Sigmoid colon (tissue), 7 donors: ENCODE data around the gene GLRA3. TPM values are rescaled to one million over a fixed set of nuclear protein-coding genes. Genes with fewer than 3 reads are reported as not detected.

Source experiments
- DNase-seq: peaks from one replicate; pipeline ENCODE4 v3.0.0-alpha.2; 2019
- H3K27ac ChIP-seq, 4 donors: fragments of 200-600 bp; sonication (generic); one replicate each; pipeline ENCODE4 v1.5.1; 2016 to 2019; ENCODE audit warnings: mild to moderate bottlenecking in 1 of 4
- H3K27me3 ChIP-seq, 3 donors: fragments of 200-600 bp; sonication (generic); one replicate each; pipeline ENCODE4 v1.5.1; 2019; ENCODE audit warnings: mild to moderate bottlenecking in 1 of 3
- H3K36me3 ChIP-seq, 4 donors: fragments of 200-600 bp; sonication (generic); one replicate each; pipeline ENCODE4 v1.5.1; 2016 to 2019
- H3K4me1 ChIP-seq, 4 donors: fragments of 200-600 bp; sonication (generic); one replicate each; pipeline ENCODE4 v1.5.1; 2017 to 2019
- H3K4me3 ChIP-seq, 4 donors: fragments of 200-600 bp; sonication (generic); one replicate each; pipeline ENCODE4 v1.5.1; 2017 to 2019; ENCODE audit warnings: mild to moderate bottlenecking in 2 of 4, moderate library complexity in 1 of 4
- H3K9me3 ChIP-seq, 4 donors: fragments of 200-600 bp in 3 of 4; sonication (generic) in 3 of 4; one replicate each; pipeline versions ENCODE4 v1.5.1 to v1.6.1; 2013 to 2019
- CTCF ChIP-seq, 4 experiments: fragments of 450-650 bp in 3 of 4; fragments of 200-600 bp in 1 of 4; IDR thresholded peaks; one replicate each; pipeline ENCODE4 v1.5.1; 2016 to 2019; ENCODE audit warnings: antibody characterized with exemption in 4 of 4, mild to moderate bottlenecking in 3 of 4, moderate library complexity in 2 of 4
- EP300 ChIP-seq, 4 donors: sonication (generic); formaldehyde crosslinking; IDR thresholded peaks; one replicate each; pipeline ENCODE4 v1.6.1; 2017; ENCODE audit warnings: antibody characterized with exemption in 4 of 4
- POLR2A ChIP-seq, 2 donors: fragments of 450-650 bp; IDR thresholded peaks; one replicate each; pipeline ENCODE4 v1.6.1; 2016; ENCODE audit warnings: antibody characterized with exemption in 2 of 2, mild to moderate bottlenecking in 2 of 2, moderate library complexity in 2 of 2
- POLR2AphosphoS5 ChIP-seq, 4 donors: sonication (generic); formaldehyde crosslinking; IDR thresholded peaks; one replicate each; pipeline ENCODE4 v1.6.1; 2017; ENCODE audit warnings: antibody characterized with exemption in 4 of 4
- WGBS, 2 donors: extraction: QIAGEN DNeasy Blood & Tissue Kit; methylation state at CpG; one replicate each; pipeline ENCODE4 v1.1.7; 2013; 5-methylcytosine and 5-hydroxymethylcytosine counted together
- intact Hi-C: fragments of 100-400 bp; cut with DNase I; formaldehyde crosslinking; loops from one replicate; pipeline ENCODE4 v1.15.1; 2023
- polyA plus RNA-seq, 3 donors: library from polyadenylated mRNA; stranded (reverse); fragments of 200-250 nt; gene quantifications; one replicate each; pipeline ENCODE4 v1.2.3, GENCODE V29; 2013
- total RNA-seq, 4 donors: library from RNA; depleted of rRNA; stranded (reverse); fragments of >200 nt; gene quantifications; one replicate each; pipeline ENCODE4 v1.1.0, GENCODE V29; 2016
- donor health status: healthy with polysubstance abuse.
- donor health status: Bipolar disorder and iron deficiency.
- donor health status: healthy.

The GLRA3 gene
- total and polyA plus RNA-seq, 7 donors: under 0.01 to 0.33 (median 0.04) TPM; not detected in 2

GRCh38 chr4:174646326-174646725 lies 182.7 kb downstream of the GLRA3 start:
- 12 to 26% methylated on average over 1 of the region's 1 CpG for WGBS, 2 donors
- no peak overlapping the region for H3K27ac ChIP-seq
- DNase-seq: no peak
- H3K27me3 ChIP-seq: no peaks in the 10 kb centered on the region
- no peak overlapping the region for H3K4me3 ChIP-seq
- no peaks in the 10 kb centered on the region for H3K4me1 ChIP-seq
- H3K9me3 ChIP-seq: no peaks in the 10 kb centered on the region
- TF ChIP-seq POLR2AphosphoS5 (IDR thresholded peaks at IDR 0.05): no peak
- TF ChIP-seq POLR2A (IDR thresholded peaks at IDR 0.05): no peak
- no peak for TF ChIP-seq CTCF (IDR thresholded peaks at IDR 0.05)
- no peak for TF ChIP-seq EP300 (IDR thresholded peaks at IDR 0.05)
- intact Hi-C loops: no loop called here
- H3K36me3 ChIP-seq: no peaks in the 10 kb centered on the region

GRCh38 chr4:174640146-174640545 lies 188.9 kb downstream of the GLRA3 start:
- no peaks in the 10 kb centered on the region for H3K9me3 ChIP-seq
- intact Hi-C loops: no loop called here
- no peak overlapping the region for H3K4me3 ChIP-seq
- no peak overlapping the region for H3K27ac ChIP-seq
- no peak for DNase-seq
- H3K4me1 ChIP-seq: no peaks in the 10 kb centered on the region
- no peaks in the 10 kb centered on the region for H3K27me3 ChIP-seq
- no peaks in the 10 kb centered on the region for H3K36me3 ChIP-seq
- TF ChIP-seq POLR2AphosphoS5 (IDR thresholded peaks at IDR 0.05): no peak
- no peak for TF ChIP-seq CTCF (IDR thresholded peaks at IDR 0.05)
- no peak for TF ChIP-seq EP300 (IDR thresholded peaks at IDR 0.05)
- TF ChIP-seq POLR2A (IDR thresholded peaks at IDR 0.05): no peak

GRCh38 chr4:174635732-174636131 lies 193.3 kb downstream of the GLRA3 start:
- TF ChIP-seq POLR2AphosphoS5 (IDR thresholded peaks at IDR 0.05) (no peak), CTCF (IDR thresholded peaks at IDR 0.05) (no peak), EP300 (IDR thresholded peaks at IDR 0.05) (no peak), POLR2A (IDR thresholded peaks at IDR 0.05) (no peak)
- Histone ChIP-seq H3K4me3 (no peak overlapping the region), H3K9me3 (no peaks in the 10 kb centered on the region), H3K27me3 (no peaks in the 10 kb centered on the region), H3K27ac (no peak overlapping the region), H3K4me1 (peaks cover 0 to 13% (median 3%) of the 10 kb centered on the region in 4 donors), H3K36me3 (no peaks in the 10 kb centered on the region)
- no peak for DNase-seq
- intact Hi-C loops: no loop called here
- 92 to 95% methylated on average over 1 of the region's 1 CpG for WGBS, 2 donors

DNA sequence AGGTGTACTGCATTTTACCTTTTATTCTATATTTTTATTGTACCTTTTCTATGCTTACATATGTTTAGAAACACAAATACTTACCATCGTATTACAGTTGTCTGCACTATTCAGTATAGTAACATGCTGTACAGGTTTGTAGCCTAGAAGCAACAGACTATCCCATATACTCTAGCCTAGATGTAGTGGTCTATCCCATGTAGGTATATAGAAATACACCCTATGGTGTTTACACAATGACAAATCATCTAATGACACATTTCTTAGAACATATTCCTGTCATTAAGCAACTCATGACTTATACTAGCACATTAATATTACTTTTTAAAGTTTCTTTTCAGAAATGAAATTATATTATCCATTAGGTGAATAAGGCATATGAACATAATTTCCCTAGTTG lies 195.6 kb downstream of the GLRA3 start:
- 86 to 94% methylated on average over 1 of the region's 1 CpG for whole genome bisulfite sequencing, 2 donors
- Histone ChIP-seq H3K27me3 (no peaks in the 10 kb centered on the region), H3K9me3 (no peaks in the 10 kb centered on the region), H3K4me3 (no peak overlapping the region), H3K4me1 (peaks cover 0 to 29% (median 8%) of the 10 kb centered on the region in 4 donors), H3K36me3 (no peaks in the 10 kb centered on the region), H3K27ac (no peak overlapping the region)
- TF ChIP-seq EP300 (IDR thresholded peaks at IDR 0.05) (no peak), POLR2AphosphoS5 (IDR thresholded peaks at IDR 0.05) (no peak), POLR2A (IDR thresholded peaks at IDR 0.05) (no peak), CTCF (IDR thresholded peaks at IDR 0.05) (no peak)
- no peak for DNase-seq
- intact Hi-C loops: loop anchor here (2.0 kb wide), 2 partner anchors 117 to 269 kb away; no protein-coding TSS in a partner anchor
